Measurements from ENCODE around the gene PPM1H.
"Not testable (repeated sequence)": the region's sequence is repeated elsewhere in the genome, so short reads cannot be mapped to it uniquely, and the experiment has no call there.

GRCh38 chr12:62879228-62879627 lies 55.7 kb downstream of the PPM1H start:
- TF ChIP-seq CTCF, POLR2A (IDR thresholded peaks at IDR 0.05): not testable (repeated sequence)
